ENCODE results near the gene SEMA7A. TPM values are rescaled to one million over a fixed set of nuclear protein-coding genes. Genes with fewer than 3 reads are reported as not detected.

The SEMA7A gene
- total RNA-seq, 1 donor from 2014 or later: 0.51 TPM

DNA sequence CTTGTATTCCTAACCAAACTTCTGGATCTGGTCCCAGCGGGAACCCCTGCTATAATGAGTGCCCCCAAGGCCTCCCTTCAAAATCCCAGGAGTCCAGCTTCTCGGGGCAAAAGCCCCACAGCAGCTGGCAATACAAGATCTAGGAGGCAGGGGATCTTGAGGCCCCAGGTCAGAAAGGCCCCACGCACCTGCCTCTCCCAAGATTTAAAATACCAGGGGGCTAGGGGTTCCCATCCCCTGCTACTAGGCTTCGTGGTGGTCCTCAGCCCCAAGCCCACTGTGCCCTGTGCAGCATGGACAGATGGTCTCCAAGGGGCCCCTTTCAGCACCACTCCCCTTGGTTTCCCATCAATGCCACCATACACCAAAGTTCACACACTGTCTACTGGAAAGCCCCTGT is 50.5 kb downstream of the SEMA7A start:
- H3K4me1 Mint-ChIP-seq (ENCODE audit: unreplicated experiment): peaks cover 6% of the 10 kb centered on the region
- TF ChIP-seq, protein P1, sequence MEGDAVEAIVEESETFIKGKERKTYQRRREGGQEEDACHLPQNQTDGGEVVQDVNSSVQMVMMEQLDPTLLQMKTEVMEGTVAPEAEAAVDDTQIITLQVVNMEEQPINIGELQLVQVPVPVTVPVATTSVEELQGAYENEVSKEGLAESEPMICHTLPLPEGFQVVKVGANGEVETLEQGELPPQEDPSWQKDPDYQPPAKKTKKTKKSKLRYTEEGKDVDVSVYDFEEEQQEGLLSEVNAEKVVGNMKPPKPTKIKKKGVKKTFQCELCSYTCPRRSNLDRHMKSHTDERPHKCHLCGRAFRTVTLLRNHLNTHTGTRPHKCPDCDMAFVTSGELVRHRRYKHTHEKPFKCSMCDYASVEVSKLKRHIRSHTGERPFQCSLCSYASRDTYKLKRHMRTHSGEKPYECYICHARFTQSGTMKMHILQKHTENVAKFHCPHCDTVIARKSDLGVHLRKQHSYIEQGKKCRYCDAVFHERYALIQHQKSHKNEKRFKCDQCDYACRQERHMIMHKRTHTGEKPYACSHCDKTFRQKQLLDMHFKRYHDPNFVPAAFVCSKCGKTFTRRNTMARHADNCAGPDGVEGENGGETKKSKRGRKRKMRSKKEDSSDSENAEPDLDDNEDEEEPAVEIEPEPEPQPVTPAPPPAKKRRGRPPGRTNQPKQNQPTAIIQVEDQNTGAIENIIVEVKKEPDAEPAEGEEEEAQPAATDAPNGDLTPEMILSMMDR (IDR thresholded peaks at IDR 0.05): no peak
- no peaks in the 10 kb centered on the region for H3K36me3 Mint-ChIP-seq (ENCODE audit: unreplicated experiment)
- no peak for DNase-seq (ENCODE audit: extremely low spot score, unreplicated experiment)
- no peaks in the 10 kb centered on the region for H3K9me3 Mint-ChIP-seq (ENCODE audit: unreplicated experiment)
- no peak overlapping the region for H3K27ac Mint-ChIP-seq (ENCODE audit: unreplicated experiment)
- no peaks in the 10 kb centered on the region for H3K27me3 Mint-ChIP-seq (ENCODE audit: unreplicated experiment)
- no peak overlapping the region for H3K4me3 Mint-ChIP-seq (ENCODE audit: unreplicated experiment)

DNA sequence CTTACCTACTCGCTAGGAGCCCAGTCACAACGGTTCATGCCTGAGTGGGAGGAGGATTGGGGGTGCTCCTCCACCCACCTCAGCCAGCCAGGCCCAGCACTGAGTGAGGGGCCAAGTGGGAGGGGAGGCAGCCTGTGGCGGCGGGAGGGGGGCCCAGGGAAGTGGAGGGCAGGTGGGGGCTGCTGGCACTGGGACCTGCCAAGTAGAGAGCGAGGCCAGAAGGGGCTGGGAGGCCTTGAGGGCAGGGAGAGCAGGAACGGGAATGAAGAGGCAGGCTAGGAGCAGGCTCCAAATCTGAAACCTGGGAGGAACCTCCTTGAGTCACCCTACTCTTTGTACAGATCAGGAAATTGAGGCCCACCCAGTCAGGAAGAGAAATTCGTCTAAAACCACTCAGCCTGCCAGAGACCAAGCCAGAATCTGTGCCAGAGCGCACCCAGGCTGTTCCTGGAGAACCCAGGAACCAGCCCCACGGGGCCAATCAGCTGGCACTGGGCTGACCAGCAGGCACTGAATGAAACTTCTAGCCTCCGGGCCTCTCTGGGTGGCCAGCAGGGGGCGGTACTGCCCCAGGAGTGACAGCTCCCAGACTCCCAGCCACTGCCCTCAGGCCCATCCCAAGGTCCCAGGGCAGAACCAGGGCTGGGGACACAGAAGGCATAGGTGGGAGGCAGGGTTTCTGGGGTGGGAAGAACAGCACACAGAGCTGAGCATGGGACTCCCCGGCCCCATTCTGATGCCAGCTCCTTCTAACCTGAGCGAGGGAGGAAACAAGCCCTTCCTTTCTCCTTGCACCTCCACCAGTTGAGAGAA is 51.5 kb downstream of the SEMA7A start:
- TF ChIP-seq, protein P1 (IDR thresholded peaks at IDR 0.05): peak; percentile 96
- H3K27ac Mint-ChIP-seq (ENCODE audit: unreplicated experiment): no peak overlapping the region
- H3K36me3 Mint-ChIP-seq (ENCODE audit: unreplicated experiment): no peaks in the 10 kb centered on the region
- H3K9me3 Mint-ChIP-seq (ENCODE audit: unreplicated experiment): no peaks in the 10 kb centered on the region
- H3K4me1 Mint-ChIP-seq (ENCODE audit: unreplicated experiment): peaks cover 6% of the 10 kb centered on the region
- H3K4me3 Mint-ChIP-seq (ENCODE audit: unreplicated experiment): no peak overlapping the region
- no peaks in the 10 kb centered on the region for H3K27me3 Mint-ChIP-seq (ENCODE audit: unreplicated experiment)
- DNase-seq (ENCODE audit: extremely low spot score, unreplicated experiment): peak; percentile 94

DNA sequence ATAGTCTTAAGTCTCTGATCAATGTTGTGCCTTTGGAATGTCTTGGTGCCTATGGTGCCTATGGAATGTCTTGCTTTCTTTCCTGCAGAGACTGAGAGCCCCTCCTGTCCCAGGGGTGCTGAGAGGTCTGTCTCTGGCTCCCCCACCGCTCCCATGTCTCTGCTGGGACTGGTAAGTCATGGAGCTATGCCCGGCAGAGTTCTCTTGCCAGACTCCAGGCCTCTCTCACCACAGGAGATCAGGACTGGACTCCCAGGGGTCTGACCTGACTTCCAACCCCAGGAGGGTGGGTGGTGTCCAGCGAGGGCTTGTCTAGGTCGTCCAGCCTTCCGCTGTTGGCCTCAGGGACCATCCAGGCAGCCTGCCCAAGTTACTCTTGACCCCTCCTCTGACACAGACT is 52.3 kb downstream of the SEMA7A start:
- H3K27ac Mint-ChIP-seq (ENCODE audit: unreplicated experiment): no peak overlapping the region
- no peaks in the 10 kb centered on the region for H3K36me3 Mint-ChIP-seq (ENCODE audit: unreplicated experiment)
- H3K4me3 Mint-ChIP-seq (ENCODE audit: unreplicated experiment): no peak overlapping the region
- no peaks in the 10 kb centered on the region for H3K27me3 Mint-ChIP-seq (ENCODE audit: unreplicated experiment)
- H3K4me1 Mint-ChIP-seq (ENCODE audit: unreplicated experiment): peaks cover 6% of the 10 kb centered on the region
- no peak for DNase-seq (ENCODE audit: extremely low spot score, unreplicated experiment)
- H3K9me3 Mint-ChIP-seq (ENCODE audit: unreplicated experiment): no peaks in the 10 kb centered on the region
- TF ChIP-seq, protein P1 (IDR thresholded peaks at IDR 0.05): no peak

GRCh38 chr15:74381190-74381453 is 52.6 kb downstream of the SEMA7A start:
- no peaks in the 10 kb centered on the region for H3K36me3 Mint-ChIP-seq (ENCODE audit: unreplicated experiment)
- DNase-seq (ENCODE audit: extremely low spot score, unreplicated experiment): no peak
- peaks cover 6% of the 10 kb centered on the region for H3K4me1 Mint-ChIP-seq (ENCODE audit: unreplicated experiment)
- H3K27ac Mint-ChIP-seq (ENCODE audit: unreplicated experiment): no peak overlapping the region
- H3K4me3 Mint-ChIP-seq (ENCODE audit: unreplicated experiment): no peak overlapping the region
- TF ChIP-seq, protein P1 (IDR thresholded peaks at IDR 0.05): no peak
- H3K27me3 Mint-ChIP-seq (ENCODE audit: unreplicated experiment): no peaks in the 10 kb centered on the region
- H3K9me3 Mint-ChIP-seq (ENCODE audit: unreplicated experiment): no peaks in the 10 kb centered on the region

GRCh38 chr15:74380361-74381189 is 53.2 kb downstream of the SEMA7A start:
- no peak overlapping the region for H3K4me3 Mint-ChIP-seq (ENCODE audit: unreplicated experiment)

More at GRCh38 chr15:74380361-74381189, 53.2 kb downstream of the SEMA7A start:
- H3K36me3 Mint-ChIP-seq (ENCODE audit: unreplicated experiment): no peaks in the 10 kb centered on the region
- no peak overlapping the region for H3K27ac Mint-ChIP-seq (ENCODE audit: unreplicated experiment)
- H3K4me1 Mint-ChIP-seq (ENCODE audit: unreplicated experiment): peaks cover 6% of the 10 kb centered on the region
- H3K27me3 Mint-ChIP-seq (ENCODE audit: unreplicated experiment): no peaks in the 10 kb centered on the region
- no peaks in the 10 kb centered on the region for H3K9me3 Mint-ChIP-seq (ENCODE audit: unreplicated experiment)
- TF ChIP-seq, protein P1 (IDR thresholded peaks at IDR 0.05): no peak
- no peak for DNase-seq (ENCODE audit: extremely low spot score, unreplicated experiment)

Data from osteocyte (in vitro differentiated cells).